ENCODE measurements around the gene MMUT. TPM values are rescaled to one million over a fixed set of nuclear protein-coding genes. Genes with fewer than 3 reads are reported as not detected.

The MMUT gene
- total RNA-seq, 1 donor from 2014 or later, result 18.4 TPM

DNA sequence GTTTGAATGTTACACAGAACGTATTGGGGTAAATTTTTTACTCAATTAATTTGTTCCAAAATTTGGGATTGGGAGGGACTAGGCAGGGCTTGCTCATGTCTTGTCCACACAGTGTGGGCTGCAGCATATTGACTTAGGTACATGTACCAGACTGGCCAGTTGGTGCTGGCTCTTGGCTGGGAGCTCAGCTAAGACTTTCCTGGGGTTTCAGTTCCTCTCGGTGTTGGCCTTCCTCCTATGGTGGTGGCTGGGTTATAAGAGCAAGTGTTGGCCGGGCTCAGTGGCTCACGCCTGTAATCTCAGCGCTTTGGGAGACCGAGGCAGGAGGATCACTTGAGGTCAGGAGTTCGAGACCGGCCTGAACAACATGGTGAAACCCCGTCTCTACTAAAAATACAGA, 5.0 kb upstream of the MMUT start:
- Mint-ChIP-seq H3K4me3 (ENCODE audit: unreplicated experiment) (no peak overlapping the region), H3K9me3 (ENCODE audit: unreplicated experiment) (no peaks in the 10 kb centered on the region), H3K4me1 (ENCODE audit: unreplicated experiment) (peaks cover 5% of the 10 kb centered on the region), H3K27ac (ENCODE audit: unreplicated experiment) (no peak overlapping the region), H3K36me3 (ENCODE audit: low read depth, unreplicated experiment) (no peaks in the 10 kb centered on the region), H3K27me3 (ENCODE audit: unreplicated experiment) (peaks cover 5% of the 10 kb centered on the region)
- no peak for DNase-seq (ENCODE audit: low spot score)
- TF ChIP-seq, protein P1, sequence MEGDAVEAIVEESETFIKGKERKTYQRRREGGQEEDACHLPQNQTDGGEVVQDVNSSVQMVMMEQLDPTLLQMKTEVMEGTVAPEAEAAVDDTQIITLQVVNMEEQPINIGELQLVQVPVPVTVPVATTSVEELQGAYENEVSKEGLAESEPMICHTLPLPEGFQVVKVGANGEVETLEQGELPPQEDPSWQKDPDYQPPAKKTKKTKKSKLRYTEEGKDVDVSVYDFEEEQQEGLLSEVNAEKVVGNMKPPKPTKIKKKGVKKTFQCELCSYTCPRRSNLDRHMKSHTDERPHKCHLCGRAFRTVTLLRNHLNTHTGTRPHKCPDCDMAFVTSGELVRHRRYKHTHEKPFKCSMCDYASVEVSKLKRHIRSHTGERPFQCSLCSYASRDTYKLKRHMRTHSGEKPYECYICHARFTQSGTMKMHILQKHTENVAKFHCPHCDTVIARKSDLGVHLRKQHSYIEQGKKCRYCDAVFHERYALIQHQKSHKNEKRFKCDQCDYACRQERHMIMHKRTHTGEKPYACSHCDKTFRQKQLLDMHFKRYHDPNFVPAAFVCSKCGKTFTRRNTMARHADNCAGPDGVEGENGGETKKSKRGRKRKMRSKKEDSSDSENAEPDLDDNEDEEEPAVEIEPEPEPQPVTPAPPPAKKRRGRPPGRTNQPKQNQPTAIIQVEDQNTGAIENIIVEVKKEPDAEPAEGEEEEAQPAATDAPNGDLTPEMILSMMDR (IDR thresholded peaks at IDR 0.05; ENCODE audit: unreplicated experiment), result no peak

- Mint-ChIP-seq H3K27ac (ENCODE audit: unreplicated experiment) (no peak overlapping the region), H3K9me3 (ENCODE audit: unreplicated experiment) (no peaks in the 10 kb centered on the region), H3K4me3 (ENCODE audit: unreplicated experiment) (no peak overlapping the region), H3K27me3 (ENCODE audit: unreplicated experiment) (peaks cover 6% of the 10 kb centered on the region), H3K36me3 (ENCODE audit: low read depth, unreplicated experiment) (no peaks in the 10 kb centered on the region), H3K4me1 (ENCODE audit: unreplicated experiment) (peaks cover 15% of the 10 kb centered on the region)
- TF ChIP-seq, protein P1 (IDR thresholded peaks at IDR 0.05; ENCODE audit: unreplicated experiment), result no peak
- no peak for DNase-seq (ENCODE audit: low spot score)
These were observed 1.6 kb upstream of the MMUT start for GRCh38 chr6:49464691-49465090.

GRCh38 chr6:49463612-49463967, 537 bp upstream of the MMUT start:
- H3K4me3 Mint-ChIP-seq (ENCODE audit: unreplicated experiment), result peak overlapping the region; percentile 97
- peak overlapping the region; percentile 99 for H3K27ac Mint-ChIP-seq (ENCODE audit: unreplicated experiment)
- no peaks in the 10 kb centered on the region for H3K36me3 Mint-ChIP-seq (ENCODE audit: low read depth, unreplicated experiment)
- H3K27me3 Mint-ChIP-seq (ENCODE audit: unreplicated experiment), result peaks cover 6% of the 10 kb centered on the region
- TF ChIP-seq, protein P1 (IDR thresholded peaks at IDR 0.05; ENCODE audit: unreplicated experiment), result no peak
- no peaks in the 10 kb centered on the region for H3K9me3 Mint-ChIP-seq (ENCODE audit: unreplicated experiment)
- DNase-seq (ENCODE audit: low spot score), result no peak
- peaks cover 15% of the 10 kb centered on the region for H3K4me1 Mint-ChIP-seq (ENCODE audit: unreplicated experiment)

DNA sequence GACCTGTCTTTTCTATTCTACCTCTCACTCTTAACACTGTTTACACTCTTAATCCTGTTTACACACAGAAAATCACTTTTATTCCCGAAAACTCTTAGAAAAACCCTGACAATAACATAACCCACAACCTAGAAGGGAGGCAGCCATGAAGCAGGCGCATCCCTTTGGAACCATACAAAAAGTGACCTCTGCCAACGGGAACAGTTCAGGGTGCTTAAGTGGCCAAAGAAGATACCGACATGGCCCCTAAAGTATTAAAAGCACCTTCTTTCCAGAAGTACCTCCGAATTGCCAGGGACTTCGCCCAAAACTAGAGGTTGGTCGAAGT, 490 bp downstream of the MMUT start:
- peaks cover 15% of the 10 kb centered on the region for H3K4me1 Mint-ChIP-seq (ENCODE audit: unreplicated experiment)
- TF ChIP-seq, protein P1 (IDR thresholded peaks at IDR 0.05; ENCODE audit: unreplicated experiment), result no peak
- peaks cover 6% of the 10 kb centered on the region for H3K27me3 Mint-ChIP-seq (ENCODE audit: unreplicated experiment)
- H3K27ac Mint-ChIP-seq (ENCODE audit: unreplicated experiment), result peak overlapping the region; percentile 99
- H3K9me3 Mint-ChIP-seq (ENCODE audit: unreplicated experiment), result no peaks in the 10 kb centered on the region
- no peak for DNase-seq (ENCODE audit: low spot score)
- H3K36me3 Mint-ChIP-seq (ENCODE audit: low read depth, unreplicated experiment), result no peaks in the 10 kb centered on the region
- H3K4me3 Mint-ChIP-seq (ENCODE audit: unreplicated experiment), result peak overlapping the region; percentile 97

DNA sequence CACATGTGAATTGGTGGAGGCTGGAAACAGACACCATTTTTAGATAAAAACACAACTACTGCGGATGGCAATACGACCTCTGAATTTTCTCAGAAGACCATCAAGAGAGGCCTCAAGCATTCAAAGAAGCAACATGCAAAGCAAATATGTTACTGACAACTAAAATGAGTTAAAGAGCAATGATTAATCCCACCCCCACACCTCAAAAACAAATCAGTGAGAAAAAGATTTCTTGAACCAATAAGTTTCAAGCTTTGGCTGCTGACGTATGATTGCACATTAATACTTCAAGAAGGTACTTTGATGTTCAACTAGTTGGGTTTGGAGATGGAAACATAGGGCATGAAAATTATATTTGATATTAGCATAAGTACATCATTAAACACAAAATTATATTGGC, 982 bp downstream of the MMUT start:
- peaks cover 6% of the 10 kb centered on the region for H3K27me3 Mint-ChIP-seq (ENCODE audit: unreplicated experiment)
- peak overlapping the region; percentile 43 for H3K27ac Mint-ChIP-seq (ENCODE audit: unreplicated experiment)

More for the DNA sequence above, 982 bp downstream of the MMUT start:
- Mint-ChIP-seq H3K4me3 (ENCODE audit: unreplicated experiment) (peak overlapping the region; percentile 97), H3K4me1 (ENCODE audit: unreplicated experiment) (peaks cover 15% of the 10 kb centered on the region), H3K36me3 (ENCODE audit: low read depth, unreplicated experiment) (no peaks in the 10 kb centered on the region), H3K9me3 (ENCODE audit: unreplicated experiment) (no peaks in the 10 kb centered on the region)
- TF ChIP-seq, protein P1 (IDR thresholded peaks at IDR 0.05; ENCODE audit: unreplicated experiment), result no peak
- no peak for DNase-seq (ENCODE audit: low spot score)

All from endothelial cell (in vitro differentiated cells).